Colonic mucosa (tissue), 4 donors: ENCODE measurements around the gene NIPAL1. TPM values are rescaled to one million over a fixed set of nuclear protein-coding genes. Genes with fewer than 3 reads are reported as not detected.
A peak's percentile ranks its signal among the peaks of the same experiment; 100 is the strongest.

Experiments used
- DNase-seq: peaks from one replicate; pipeline ENCODE4 v3.0.0-alpha.2; 2020
- H3K27ac ChIP-seq: fragments of 200-600 bp; one replicate; pipeline ENCODE4 v1.8.0; 2021
- H3K27me3 ChIP-seq: fragments of 200-600 bp; one replicate; pipeline ENCODE4 v1.8.0; 2021
- H3K36me3 ChIP-seq: fragments of 200-600 bp; one replicate; pipeline ENCODE4 v1.8.0; 2021
- H3K4me1 ChIP-seq: fragments of 200-600 bp; one replicate; pipeline ENCODE4 v1.8.0; 2021; ENCODE audit warnings: mild to moderate bottlenecking
- H3K4me3 ChIP-seq: fragments of 200-600 bp; one replicate; pipeline ENCODE4 v1.8.0; 2021
- H3K9ac ChIP-seq, 2 donors: one replicate each; pipeline ENCODE4 v1.7.0; 2013; ENCODE audit warnings: control low read depth in 2 of 2, low read depth in 2 of 2, low read length in 2 of 2
- H3K9me3 ChIP-seq: fragments of 200-600 bp; one replicate; pipeline ENCODE4 v1.8.0; 2021
- CTCF ChIP-seq: fragments of 200-600 bp; IDR thresholded peaks from one replicate; pipeline ENCODE4 v1.8.0; 2022; ENCODE audit warnings: antibody characterized with exemption, mild to moderate bottlenecking
- intact Hi-C: fragments of 100-400 bp; cut with DNase I; formaldehyde crosslinking; loops from one replicate; pipeline ENCODE4 v1.14.1; 2022
- total RNA-seq, 2 donors: library from RNA; stranded (reverse); fragmentation: NEBNext Ultra II Directional in 1 of 2; extraction: Animal tissue kit (Norgen Biotek cat#: 25700) in 1 of 2; gene quantifications; one replicate each; pipeline ENCODE4 v1.2.1, GENCODE V29; 2021
- donor health status: healthy.
- donor health status: DM: no; HTN: no; CAD: no.
- donor health status: DM: no; HTN: no; CAD: no.

Gene NIPAL1
- total RNA-seq, 2 donors from 2014 or later = 38.7 to 47.9 TPM

GRCh38 chr4:48032721-48033120 is 16.1 kb downstream of the NIPAL1 start:
- no peak for DNase-seq
- H3K27me3 ChIP-seq = no peaks in the 10 kb centered on the region
- no peak overlapping the region for H3K4me3 ChIP-seq
- H3K27ac ChIP-seq = no peak overlapping the region
- no peaks in the 10 kb centered on the region for H3K9me3 ChIP-seq
- H3K36me3 ChIP-seq = no peaks in the 10 kb centered on the region
- H3K9ac ChIP-seq = no peak overlapping the region
- intact Hi-C loops = no loop called here
- TF ChIP-seq CTCF = no peak
- H3K4me1 ChIP-seq = no peaks in the 10 kb centered on the region

- intact Hi-C loops = no loop called here
- Histone ChIP-seq H3K9ac (no peak overlapping the region), H3K36me3 (no peaks in the 10 kb centered on the region), H3K27ac (no peak overlapping the region), H3K27me3 (no peaks in the 10 kb centered on the region), H3K4me1 (no peaks in the 10 kb centered on the region), H3K9me3 (no peaks in the 10 kb centered on the region), H3K4me3 (no peak overlapping the region)
- DNase-seq = no peak
- no peak for TF ChIP-seq CTCF
These were observed 16.8 kb downstream of the NIPAL1 start for GRCh38 chr4:48033412-48033811.

GRCh38 chr4:48033825-48034413 is 17.3 kb downstream of the NIPAL1 start:
- H3K36me3 ChIP-seq = no peaks in the 10 kb centered on the region
- DNase-seq = peak; percentile 65

GRCh38 chr4:48035952-48036351 is 19.4 kb downstream of the NIPAL1 start:
- no peak for DNase-seq
- Histone ChIP-seq H3K27me3 (no peaks in the 10 kb centered on the region), H3K4me3 (no peak overlapping the region), H3K4me1 (no peaks in the 10 kb centered on the region), H3K27ac (no peak overlapping the region), H3K36me3 (no peaks in the 10 kb centered on the region), H3K9me3 (no peaks in the 10 kb centered on the region), H3K9ac (no peak overlapping the region)
- intact Hi-C loops = no loop called here
- TF ChIP-seq CTCF = no peak

More at GRCh38 chr4:48033825-48034413, 17.3 kb downstream of the NIPAL1 start:
- Histone ChIP-seq H3K4me1 (no peaks in the 10 kb centered on the region), H3K4me3 (no peak overlapping the region), H3K27ac (no peak overlapping the region), H3K9ac (no peak overlapping the region), H3K27me3 (no peaks in the 10 kb centered on the region), H3K9me3 (no peaks in the 10 kb centered on the region)
- intact Hi-C loops = no loop called here
- TF ChIP-seq CTCF = peak; percentile 57

- Histone ChIP-seq H3K36me3 (no peaks in the 10 kb centered on the region), H3K27me3 (no peaks in the 10 kb centered on the region), H3K27ac (no peak overlapping the region), H3K4me1 (no peaks in the 10 kb centered on the region), H3K9me3 (no peaks in the 10 kb centered on the region), H3K4me3 (no peak overlapping the region), H3K9ac (no peak overlapping the region)
- DNase-seq = no peak
- no peak for TF ChIP-seq CTCF
- intact Hi-C loops = no loop called here
These were observed 20.5 kb downstream of the NIPAL1 start for GRCh38 chr4:48037117-48037462.
